ENCODE data around the gene RBM12.
"Not testable (repeated sequence)": the region's sequence is repeated elsewhere in the genome, so short reads cannot be mapped to it uniquely, and the experiment has no call there.

RBM12 gene

DNA sequence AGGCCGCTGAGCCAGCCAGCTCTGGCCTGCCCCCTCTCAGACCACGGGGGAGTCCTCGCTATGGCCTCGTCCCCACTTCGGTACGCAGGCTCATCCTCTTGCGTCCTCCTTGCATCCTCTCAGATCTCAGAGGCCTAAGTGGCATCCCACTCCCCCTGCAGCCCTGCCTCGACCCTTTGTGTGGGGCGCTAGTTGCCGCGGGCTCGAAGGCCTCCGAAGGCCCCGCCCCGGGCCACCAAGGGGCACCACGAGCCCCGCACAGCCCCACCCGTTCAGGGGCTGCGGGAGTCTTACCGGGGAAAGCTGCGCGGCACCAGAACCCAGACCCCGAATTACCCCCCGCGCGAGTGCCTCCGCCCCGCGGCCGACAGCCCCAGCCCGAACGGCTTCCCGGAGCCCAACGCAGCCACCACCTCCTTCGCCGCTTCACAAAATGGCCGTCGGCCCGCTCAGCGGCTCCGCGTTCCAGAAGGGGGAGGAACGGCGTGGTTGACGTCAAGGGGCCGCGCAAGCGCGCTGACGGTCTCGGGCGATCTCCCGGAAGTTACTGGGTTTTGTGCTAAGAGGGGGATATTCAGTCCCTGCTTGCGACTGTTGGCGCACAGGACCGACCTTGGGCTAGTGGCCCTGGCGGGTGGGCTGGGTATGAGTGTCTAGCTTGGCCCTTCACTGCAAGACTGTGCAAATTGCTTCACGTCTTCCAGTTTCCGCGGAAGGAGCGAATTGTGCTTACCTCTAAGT lies at the start of gene RBM12, which contains the start of gene CPNE1:
TSS of gene RBM12 (minus strand) at position 435 of the 741 bp plus-strand sequence. CDS start 9,578 bp downstream, outside the sequence.
TSS of gene CPNE1 (minus strand) at position 435 of the 741 bp plus-strand sequence. CDS start 31,977 bp downstream, outside the sequence.
- TF ChIP-seq CTCF (IDR thresholded peaks at IDR 0.05; ENCODE audit: low read depth, low read length), result no peak
- DNase-seq (ENCODE audit: low read depth in 2 of 2), result peak; percentile 93 to 95
- H3K4me3 ChIP-seq (replicated peaks in 1 of 2; ENCODE audit: low read depth in 2 of 2, low read length in 2 of 2), result peak within 1 kb of the TSS; percentile 90 to 98

DNA sequence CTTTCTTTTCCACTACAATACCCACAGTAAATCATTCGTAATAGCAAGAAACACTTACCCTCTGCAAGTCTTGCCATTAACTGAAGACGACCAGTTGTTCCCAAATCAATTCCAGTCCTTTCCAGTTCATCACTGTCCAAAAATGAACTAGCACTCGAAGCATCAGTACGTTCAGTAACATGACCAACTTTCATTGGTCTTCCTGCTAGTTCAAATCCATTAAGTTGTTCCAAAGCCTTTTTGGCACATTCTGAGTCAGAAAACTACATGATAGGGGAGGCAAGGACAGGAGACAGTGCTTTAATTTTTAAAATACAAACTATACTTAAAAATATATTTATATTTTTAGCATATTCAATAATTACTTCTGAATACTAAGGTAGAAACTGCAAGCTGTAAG lies 49.4 kb upstream of the RBM12 start:
- no peak for TF ChIP-seq CTCF (IDR thresholded peaks at IDR 0.05; ENCODE audit: low read depth, low read length)
- DNase-seq (ENCODE audit: low read depth in 2 of 2), result no peak
- H3K4me3 ChIP-seq (replicated peaks in 1 of 2; ENCODE audit: low read depth in 2 of 2, low read length in 2 of 2), result no peak overlapping the region

DNA sequence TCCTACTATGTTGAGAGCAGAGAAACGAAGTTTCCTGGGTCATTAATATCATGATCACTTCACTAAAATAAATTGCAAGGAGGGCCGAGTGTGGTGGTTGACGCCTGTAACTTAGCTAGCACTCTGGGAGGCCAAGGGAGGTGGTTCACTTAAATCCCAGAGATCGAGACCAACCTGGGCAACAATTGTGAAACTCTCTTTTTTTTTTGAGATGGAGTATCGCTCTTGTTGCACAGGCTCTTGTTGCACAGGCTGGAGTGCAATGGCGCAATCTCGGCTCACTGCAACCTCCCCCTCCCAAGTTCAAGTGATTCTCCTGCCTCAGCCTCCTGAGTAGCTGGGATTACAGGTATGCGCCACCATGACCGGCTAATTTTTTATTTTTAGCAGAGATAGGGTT lies 48.4 kb upstream of the RBM12 start:
- not testable (repeated sequence) for DNase-seq (ENCODE audit: low read depth in 2 of 2)

DNA sequence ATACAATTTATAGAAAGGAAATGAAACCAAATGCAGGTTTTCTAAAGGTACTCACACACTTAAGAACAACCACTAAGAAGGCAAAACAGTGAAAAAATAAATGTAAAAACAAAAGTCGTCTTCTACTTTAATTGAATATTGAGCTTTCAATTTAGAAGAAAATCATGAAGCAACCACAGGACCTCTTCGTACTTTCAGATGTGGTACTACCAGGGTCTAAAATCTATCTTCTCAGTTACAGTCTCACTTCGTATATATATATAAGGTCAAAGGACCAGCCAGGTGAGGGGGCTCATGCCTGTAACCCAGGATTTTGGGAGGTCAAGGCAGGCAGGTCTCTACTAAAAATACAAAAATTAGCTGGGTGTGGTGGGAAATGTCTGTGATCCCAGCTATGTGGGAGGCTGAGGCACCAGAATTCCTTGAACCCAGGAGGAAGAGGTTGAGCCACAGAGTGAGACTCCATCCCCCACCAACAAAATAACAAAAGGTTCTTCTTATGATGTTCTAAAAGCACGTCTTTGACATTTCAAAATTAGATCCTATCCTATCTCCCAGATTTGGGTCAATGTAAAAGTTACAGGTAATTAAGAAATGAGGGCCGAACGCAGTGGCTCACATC lies 47.0 kb upstream of the RBM12 start:
- no peak for TF ChIP-seq CTCF (IDR thresholded peaks at IDR 0.05; ENCODE audit: low read depth, low read length)
- H3K4me3 ChIP-seq (replicated peaks in 1 of 2; ENCODE audit: low read depth in 2 of 2, low read length in 2 of 2), result no peak overlapping the region
- DNase-seq (ENCODE audit: low read depth in 2 of 2), result peak in 1 of 2 donors; percentile 1

More for the DNA sequence above, 48.4 kb upstream of the RBM12 start:
- not testable (repeated sequence) for H3K4me3 ChIP-seq (replicated peaks in 1 of 2; ENCODE audit: low read depth in 2 of 2, low read length in 2 of 2)

DNA sequence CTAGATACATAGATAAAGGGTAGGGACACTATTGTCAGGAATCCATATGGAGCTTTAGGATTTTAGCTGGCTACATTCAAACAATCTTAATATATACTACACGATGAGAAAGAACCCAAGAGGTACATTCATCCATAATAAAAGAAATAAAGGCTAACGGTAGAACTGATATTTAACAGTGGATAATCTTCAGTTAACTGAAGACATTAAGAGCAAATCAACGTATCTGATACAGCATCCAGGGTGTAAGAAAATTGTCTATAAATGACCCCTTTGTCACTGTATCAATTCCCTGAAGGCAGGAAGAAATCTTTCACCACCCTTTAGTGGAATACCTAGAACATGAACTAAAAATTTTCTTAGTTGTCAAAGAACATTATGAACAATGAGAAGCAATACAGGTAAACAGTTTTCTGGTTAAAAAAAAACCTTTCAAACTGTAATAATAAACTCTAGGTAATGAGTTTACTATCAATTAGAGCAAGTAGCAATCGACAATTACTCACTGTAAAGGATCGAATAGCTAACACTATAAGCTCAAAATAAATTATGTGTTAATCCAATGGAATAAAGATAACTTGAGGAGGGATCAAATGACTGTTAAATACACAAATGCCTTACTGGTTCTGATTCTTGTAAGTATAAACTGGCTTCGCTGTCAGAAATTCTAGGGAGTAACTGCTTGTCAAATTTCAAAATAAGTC lies 46.3 kb upstream of the RBM12 start:
- no peak for TF ChIP-seq CTCF (IDR thresholded peaks at IDR 0.05; ENCODE audit: low read depth, low read length)
- peak in 1 of 2 donors; percentile 2 for DNase-seq (ENCODE audit: low read depth in 2 of 2)

GRCh38 chr20:35710039-35710438 lies 45.3 kb upstream of the RBM12 start:
- no peak for TF ChIP-seq CTCF (IDR thresholded peaks at IDR 0.05; ENCODE audit: low read depth, low read length)
- H3K4me3 ChIP-seq (replicated peaks in 1 of 2; ENCODE audit: low read depth in 2 of 2, low read length in 2 of 2), result no peak overlapping the region
- no peak for DNase-seq (ENCODE audit: low read depth in 2 of 2)

More for the DNA sequence above, 46.3 kb upstream of the RBM12 start:
- H3K4me3 ChIP-seq (replicated peaks in 1 of 2; ENCODE audit: low read depth in 2 of 2, low read length in 2 of 2), result no peak overlapping the region

DNA sequence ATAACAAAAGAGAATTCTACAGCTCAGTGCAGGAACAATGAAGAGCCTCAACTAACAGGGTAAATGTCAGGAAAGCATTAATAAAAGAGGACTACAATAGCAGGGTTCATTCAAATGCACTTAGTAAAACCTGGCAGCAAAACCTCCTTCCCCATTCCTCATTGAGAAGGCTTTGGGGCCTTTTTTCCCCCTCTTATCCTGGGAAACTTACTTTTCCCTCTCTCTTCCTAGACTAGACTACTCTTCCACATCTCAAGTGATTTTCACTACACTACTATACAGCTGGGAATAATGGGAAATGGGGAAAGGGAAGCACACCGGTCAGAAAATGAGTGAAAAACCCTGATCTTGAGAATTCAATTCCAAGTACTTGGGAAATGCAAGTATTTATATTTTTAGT lies 44.6 kb upstream of the RBM12 start:
- no peak for TF ChIP-seq CTCF (IDR thresholded peaks at IDR 0.05; ENCODE audit: low read depth, low read length)
- no peak overlapping the region for H3K4me3 ChIP-seq (replicated peaks in 1 of 2; ENCODE audit: low read depth in 2 of 2, low read length in 2 of 2)
- DNase-seq (ENCODE audit: low read depth in 2 of 2), result no peak

Measured in cardiac fibroblast (primary cell).